ENCODE data around the gene SIRT1.

The SIRT1 gene

GRCh38 chr10:67912331-67912946 lies 28.0 kb downstream of the SIRT1 start:
- peak; percentile 83 for FAIRE-seq
- TF ChIP-seq POLR2A (IDR thresholded peaks at IDR 0.05; ENCODE audit: low read depth, low read length): no peak
- no peak for DNase-seq (ENCODE audit: insufficient read length, low spot score)

- FAIRE-seq: no peak
- no peak for DNase-seq (ENCODE audit: insufficient read length, low spot score)
- TF ChIP-seq POLR2A (IDR thresholded peaks at IDR 0.05; ENCODE audit: low read depth, low read length): no peak
Measured at GRCh38 chr10:67914777-67915340, 30.4 kb downstream of the SIRT1 start.

- no peak for FAIRE-seq
- no peak for TF ChIP-seq POLR2A (IDR thresholded peaks at IDR 0.05; ENCODE audit: low read depth, low read length)
- DNase-seq (ENCODE audit: insufficient read length, low spot score): no peak
Measured at GRCh38 chr10:67917169-67917568, 32.7 kb downstream of the SIRT1 start.

- no peak for TF ChIP-seq POLR2A (IDR thresholded peaks at IDR 0.05; ENCODE audit: low read depth, low read length)
- FAIRE-seq: peak; percentile 52
Measured at GRCh38 chr10:67917679-67918078, 33.2 kb downstream of the SIRT1 start.

GRCh38 chr10:67921065-67921464 lies 36.6 kb downstream of the SIRT1 start:
- no peak for TF ChIP-seq POLR2A (IDR thresholded peaks at IDR 0.05; ENCODE audit: low read depth, low read length)
- no peak for FAIRE-seq
- DNase-seq (ENCODE audit: insufficient read length, low spot score): no peak

More at GRCh38 chr10:67917679-67918078, 33.2 kb downstream of the SIRT1 start:
- no peak for DNase-seq (ENCODE audit: insufficient read length, low spot score)

GRCh38 chr10:67923551-67923950 lies 39.1 kb downstream of the SIRT1 start:
- TF ChIP-seq POLR2A (IDR thresholded peaks at IDR 0.05; ENCODE audit: low read depth, low read length): no peak
- FAIRE-seq (no peak), DNase-seq (ENCODE audit: insufficient read length, low spot score) (no peak)

GRCh38 chr10:67924136-67924535 lies 39.7 kb downstream of the SIRT1 start:
- DNase-seq (ENCODE audit: insufficient read length, low spot score): no peak
- FAIRE-seq: no peak
- TF ChIP-seq POLR2A (IDR thresholded peaks at IDR 0.05; ENCODE audit: low read depth, low read length): no peak

- DNase-seq (ENCODE audit: insufficient read length, low spot score) (no peak), FAIRE-seq (peak; percentile 70)
- TF ChIP-seq POLR2A (IDR thresholded peaks at IDR 0.05; ENCODE audit: low read depth, low read length): no peak
Measured at GRCh38 chr10:67925449-67926005, 41.1 kb downstream of the SIRT1 start.

GRCh38 chr10:67926951-67927350 lies 42.5 kb downstream of the SIRT1 start:
- DNase-seq (ENCODE audit: insufficient read length, low spot score) (no peak), FAIRE-seq (no peak)
- no peak for TF ChIP-seq POLR2A (IDR thresholded peaks at IDR 0.05; ENCODE audit: low read depth, low read length)

GRCh38 chr10:67933199-67933598 lies 48.7 kb downstream of the SIRT1 start:
- TF ChIP-seq POLR2A (IDR thresholded peaks at IDR 0.05; ENCODE audit: low read depth, low read length): no peak
- FAIRE-seq (no peak), DNase-seq (ENCODE audit: insufficient read length, low spot score) (no peak)

- no peak for DNase-seq (ENCODE audit: insufficient read length, low spot score)
- TF ChIP-seq POLR2A (IDR thresholded peaks at IDR 0.05; ENCODE audit: low read depth, low read length): no peak
- FAIRE-seq: peak; percentile 81
Measured at GRCh38 chr10:67934336-67934735, 49.9 kb downstream of the SIRT1 start.

- no peak for FAIRE-seq
- TF ChIP-seq POLR2A (IDR thresholded peaks at IDR 0.05; ENCODE audit: low read depth, low read length): no peak
Measured at GRCh38 chr10:67935223-67935622, 50.8 kb downstream of the SIRT1 start.

GRCh38 chr10:67936416-67936815 lies 52.0 kb downstream of the SIRT1 start:
- DNase-seq (ENCODE audit: insufficient read length, low spot score) (no peak), FAIRE-seq (peak; percentile 75)
- TF ChIP-seq POLR2A (IDR thresholded peaks at IDR 0.05; ENCODE audit: low read depth, low read length): no peak

More at GRCh38 chr10:67935223-67935622, 50.8 kb downstream of the SIRT1 start:
- no peak for DNase-seq (ENCODE audit: insufficient read length, low spot score)

GRCh38 chr10:67943917-67944316 lies 59.5 kb downstream of the SIRT1 start:
- no peak for TF ChIP-seq POLR2A (IDR thresholded peaks at IDR 0.05; ENCODE audit: low read depth, low read length)
- FAIRE-seq: peak; percentile 6

GRCh38 chr10:67955614-67956013 lies 71.2 kb downstream of the SIRT1 start:
- FAIRE-seq (peak; percentile 53), DNase-seq (ENCODE audit: insufficient read length, low spot score) (no peak)
- TF ChIP-seq POLR2A (IDR thresholded peaks at IDR 0.05; ENCODE audit: low read depth, low read length): no peak

More at GRCh38 chr10:67943917-67944316, 59.5 kb downstream of the SIRT1 start:
- no peak for DNase-seq (ENCODE audit: insufficient read length, low spot score)
